Measurements from ENCODE around the gene MYOC. TPM values are rescaled to one million over a fixed set of nuclear protein-coding genes. Genes with fewer than 3 reads are reported as not detected.
"Not testable (repeated sequence)": the region's sequence is repeated elsewhere in the genome, so short reads cannot be mapped to it uniquely, and the experiment has no call there.

The MYOC gene
- not detected in 2 replicates for total RNA-seq (2014; rRNA removed; shearing (Covaris generic))

GRCh38 chr1:171652234-171652822, at the start of gene MYOC:
MYOC (minus strand) TSS chr1:171652688; CDS start chr1:171652611, 77 bp downstream.
- DNase-seq (ENCODE audit: low read depth): no peak

GRCh38 chr1:171699531-171699930, 47.0 kb upstream of the MYOC start:
- DNase-seq (ENCODE audit: low read depth): no peak

GRCh38 chr1:171695772-171696171, 43.3 kb upstream of the MYOC start:
- DNase-seq (ENCODE audit: low read depth): not testable (repeated sequence)

GRCh38 chr1:171693541-171693940, 41.1 kb upstream of the MYOC start:
- not testable (repeated sequence) for DNase-seq (ENCODE audit: low read depth)

- DNase-seq (ENCODE audit: low read depth): no peak
Observed at GRCh38 chr1:171683870-171684269, 31.4 kb upstream of the MYOC start.

GRCh38 chr1:171680339-171680738, 27.9 kb upstream of the MYOC start:
- DNase-seq (ENCODE audit: low read depth): no peak

- DNase-seq (ENCODE audit: low read depth): no peak
Observed at GRCh38 chr1:171676823-171677222, 24.3 kb upstream of the MYOC start.

- DNase-seq (ENCODE audit: low read depth): no peak
Observed at GRCh38 chr1:171674431-171675405, 22.2 kb upstream of the MYOC start.

GRCh38 chr1:171670739-171671138, 18.3 kb upstream of the MYOC start:
- no peak for DNase-seq (ENCODE audit: low read depth)

- no peak for DNase-seq (ENCODE audit: low read depth)
Observed at GRCh38 chr1:171668372-171668771, 15.9 kb upstream of the MYOC start.

GRCh38 chr1:171666114-171666769, 13.8 kb upstream of the MYOC start:
- DNase-seq (ENCODE audit: low read depth): no peak

- DNase-seq (ENCODE audit: low read depth): no peak
Observed at GRCh38 chr1:171664976-171665375, 12.5 kb upstream of the MYOC start.

GRCh38 chr1:171663854-171664575, 11.5 kb upstream of the MYOC start:
- DNase-seq (ENCODE audit: low read depth): no peak

GRCh38 chr1:171663036-171663853, 10.8 kb upstream of the MYOC start:
- DNase-seq (ENCODE audit: low read depth): no peak

- no peak for DNase-seq (ENCODE audit: low read depth)
Observed at GRCh38 chr1:171661076-171661650, 8.7 kb upstream of the MYOC start.

- not testable (repeated sequence) for DNase-seq (ENCODE audit: low read depth)
Observed at GRCh38 chr1:171656206-171656605, 3.7 kb upstream of the MYOC start.

- no peak for DNase-seq (ENCODE audit: low read depth)
Observed at GRCh38 chr1:171655746-171656116, 3.2 kb upstream of the MYOC start.

- DNase-seq (ENCODE audit: low read depth): peak; percentile 80
Observed at GRCh38 chr1:171654942-171655745, 2.7 kb upstream of the MYOC start.

- peak; percentile 40 for DNase-seq (ENCODE audit: low read depth)
Observed at GRCh38 chr1:171654201-171654941, 1.9 kb upstream of the MYOC start.
